ENCODE results near the gene CDC6.

The CDC6 gene, protein sequence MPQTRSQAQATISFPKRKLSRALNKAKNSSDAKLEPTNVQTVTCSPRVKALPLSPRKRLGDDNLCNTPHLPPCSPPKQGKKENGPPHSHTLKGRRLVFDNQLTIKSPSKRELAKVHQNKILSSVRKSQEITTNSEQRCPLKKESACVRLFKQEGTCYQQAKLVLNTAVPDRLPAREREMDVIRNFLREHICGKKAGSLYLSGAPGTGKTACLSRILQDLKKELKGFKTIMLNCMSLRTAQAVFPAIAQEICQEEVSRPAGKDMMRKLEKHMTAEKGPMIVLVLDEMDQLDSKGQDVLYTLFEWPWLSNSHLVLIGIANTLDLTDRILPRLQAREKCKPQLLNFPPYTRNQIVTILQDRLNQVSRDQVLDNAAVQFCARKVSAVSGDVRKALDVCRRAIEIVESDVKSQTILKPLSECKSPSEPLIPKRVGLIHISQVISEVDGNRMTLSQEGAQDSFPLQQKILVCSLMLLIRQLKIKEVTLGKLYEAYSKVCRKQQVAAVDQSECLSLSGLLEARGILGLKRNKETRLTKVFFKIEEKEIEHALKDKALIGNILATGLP

DNA sequence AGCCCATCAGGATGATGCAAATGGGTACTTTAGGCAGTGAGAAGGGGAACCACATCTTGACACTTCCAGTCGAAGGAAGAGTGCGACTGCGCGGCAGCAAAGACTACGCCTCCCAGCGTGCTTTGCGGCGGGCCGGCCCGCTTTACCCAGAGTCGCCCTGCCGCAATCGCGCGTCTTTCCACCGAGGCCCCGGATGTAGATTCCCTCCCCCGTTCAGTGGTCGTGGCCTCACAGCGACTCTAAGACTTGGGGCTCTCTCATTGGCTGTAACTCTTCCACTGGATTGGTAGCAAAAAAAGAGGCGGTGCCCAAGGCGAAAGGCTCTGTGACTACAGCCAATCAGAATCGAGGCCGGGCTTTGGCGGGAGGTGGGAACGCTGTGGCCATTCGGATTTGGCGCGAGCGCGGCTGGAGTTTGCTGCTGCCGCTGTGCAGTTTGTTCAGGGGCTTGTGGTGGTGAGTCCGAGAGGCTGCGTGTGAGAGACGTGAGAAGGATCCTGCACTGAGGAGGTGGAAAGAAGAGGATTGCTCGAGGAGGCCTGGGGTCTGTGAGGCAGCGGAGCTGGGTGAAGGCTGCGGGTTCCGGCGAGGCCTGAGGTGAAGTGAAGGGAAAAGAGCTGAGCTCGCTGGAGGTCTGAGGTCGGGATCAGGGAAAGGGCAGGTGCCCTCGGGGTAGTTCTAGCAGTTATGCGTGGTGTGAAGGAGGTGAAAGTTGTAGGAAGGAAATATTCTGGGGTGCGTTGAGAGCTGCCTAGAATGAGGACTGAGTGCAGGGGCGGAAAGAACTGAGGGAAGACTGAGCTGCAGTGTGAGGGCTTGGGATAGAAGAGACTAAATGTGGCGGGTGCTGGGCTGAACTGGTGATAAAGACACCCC lies at the start of gene CDC6:
CDC6 (plus strand) TSS at position 386 of the 876 bp plus-strand sequence. CDS start 1,542 bp downstream, outside the sequence.
- DNase-seq: peak; percentile 100

DNA sequence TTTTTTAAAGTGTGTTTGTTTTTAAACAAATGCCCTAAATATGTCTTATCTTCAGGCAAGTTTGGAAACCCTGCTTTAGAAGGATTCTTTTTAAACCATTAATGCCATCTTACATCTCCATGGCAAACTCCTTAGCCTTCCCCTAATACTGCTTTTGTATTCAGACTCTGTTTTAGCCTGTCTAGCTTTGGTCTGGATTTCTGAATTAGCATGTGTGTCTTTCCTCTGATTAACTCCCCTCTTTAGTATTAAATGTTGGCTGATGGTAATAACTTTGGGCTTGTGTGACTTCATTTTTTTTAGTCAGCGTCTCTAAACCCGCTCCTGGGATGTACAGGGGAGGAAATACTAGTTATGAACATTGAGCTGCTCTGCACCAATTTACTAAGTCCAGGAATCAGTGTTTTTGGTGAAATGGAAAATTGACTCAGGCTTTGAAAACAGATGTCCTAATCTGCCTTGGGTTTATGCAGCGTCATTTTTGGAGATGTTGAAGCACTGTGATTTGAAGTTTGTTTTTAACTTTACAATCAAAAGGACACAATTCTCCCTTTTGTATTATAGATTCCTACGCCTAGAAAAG lies 46.3 kb upstream of the CDC6 start:
- no peak for DNase-seq

DNA sequence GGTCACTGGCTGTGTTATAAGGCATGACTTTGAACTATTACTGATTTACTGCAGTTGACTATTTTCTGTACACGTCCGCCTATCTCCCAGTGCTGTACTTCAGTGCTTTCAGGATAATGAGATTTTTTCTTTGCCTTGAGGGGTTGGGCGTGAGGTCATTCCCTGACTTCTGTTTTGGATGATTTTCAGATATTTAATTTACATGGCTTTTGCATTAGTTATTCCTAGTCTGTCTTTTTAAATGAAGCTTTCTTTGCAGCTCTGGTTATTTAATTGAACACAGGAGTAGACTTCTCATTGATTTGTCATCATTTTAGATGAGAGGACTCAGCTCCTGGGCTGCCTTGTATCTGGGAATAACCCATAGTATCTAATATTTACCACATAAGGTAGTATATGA lies 44.9 kb upstream of the CDC6 start:
- no peak for DNase-seq

DNA sequence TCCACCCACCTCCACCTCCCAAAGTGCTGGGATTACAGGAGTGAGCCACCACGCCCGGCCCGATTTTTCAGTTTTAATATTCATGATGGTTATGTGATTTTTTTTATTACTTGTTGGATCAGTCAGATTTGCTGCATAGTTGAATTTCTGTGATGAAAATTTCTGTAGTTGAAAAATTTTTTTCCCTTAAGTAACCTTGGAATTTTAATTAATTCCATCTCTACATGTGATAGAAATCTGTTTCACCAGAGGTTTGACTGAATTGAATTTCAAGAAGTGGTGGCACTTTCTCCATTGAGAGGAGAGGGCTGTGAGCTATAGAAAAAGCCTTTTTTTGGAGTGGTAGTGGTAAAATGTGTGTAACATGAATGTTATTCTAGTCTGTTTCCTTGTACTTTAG lies 43.9 kb upstream of the CDC6 start:
- no peak for DNase-seq

DNA sequence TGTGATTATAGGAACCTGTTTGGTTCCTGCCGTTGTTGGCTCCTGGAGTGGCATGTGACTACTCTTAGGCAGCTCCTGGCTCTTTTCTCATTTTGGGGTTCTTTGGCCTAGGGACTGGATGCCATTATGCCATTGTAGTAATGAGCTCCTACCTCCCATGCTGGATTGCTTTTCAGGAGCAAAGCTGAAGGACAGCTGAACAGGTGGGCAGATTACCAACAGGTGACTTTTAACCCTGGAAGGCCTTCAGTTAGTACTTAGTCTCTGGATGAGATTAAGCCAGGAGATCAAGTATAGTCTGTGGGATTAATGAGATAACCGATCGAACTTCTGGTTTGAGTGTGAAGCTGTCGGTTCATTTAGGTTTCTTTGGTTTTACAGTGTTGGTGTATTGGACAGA lies 43.4 kb upstream of the CDC6 start:
- DNase-seq: peak; percentile 95

DNA sequence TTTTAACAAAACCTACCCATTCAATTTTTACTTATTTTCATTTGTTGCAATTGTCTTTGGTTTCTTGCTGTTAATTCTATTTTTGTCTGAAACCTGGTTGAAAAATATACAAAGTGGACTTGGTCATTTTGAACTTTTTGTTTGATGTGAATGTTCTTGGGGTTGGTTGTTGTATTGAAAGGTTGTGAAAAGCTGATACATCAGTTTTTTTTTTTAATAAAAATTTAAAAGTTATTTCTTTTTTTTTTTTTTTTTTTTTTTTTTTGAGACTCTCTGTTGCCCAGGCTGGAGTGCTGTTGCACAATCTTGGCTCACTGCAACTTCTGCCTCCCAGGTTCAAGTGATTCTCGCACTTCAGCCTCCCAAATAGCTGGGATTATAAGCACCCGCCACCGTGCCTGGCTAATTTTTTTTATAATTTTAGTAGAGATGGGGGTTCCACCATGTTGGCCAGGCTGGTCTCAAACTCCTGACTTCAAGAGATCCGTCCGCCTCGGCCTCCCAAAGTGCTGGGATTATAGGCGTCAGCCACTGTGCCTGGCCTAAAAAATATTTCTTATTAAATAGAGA lies 39.7 kb upstream of the CDC6 start:
- DNase-seq: no peak

DNA sequence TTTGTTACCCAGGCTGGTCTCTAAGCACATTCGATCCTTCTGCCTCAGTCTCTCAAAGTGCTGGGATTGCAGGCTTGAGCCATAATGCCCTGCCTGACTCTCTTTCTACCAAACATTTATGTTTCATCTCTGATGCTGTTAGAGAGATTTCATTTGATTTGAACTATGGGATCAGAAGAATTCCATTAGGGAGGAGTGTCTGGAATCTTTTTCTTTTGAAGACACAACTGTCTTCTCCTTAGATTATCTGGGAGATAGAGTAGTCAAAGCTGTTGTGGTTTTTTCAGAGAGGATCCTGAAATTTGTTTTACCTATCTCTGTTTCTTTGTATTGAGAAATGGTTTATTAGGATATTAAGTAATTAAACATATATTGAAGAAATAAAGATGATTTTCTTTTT lies 39.2 kb upstream of the CDC6 start:
- no peak for DNase-seq

DNA sequence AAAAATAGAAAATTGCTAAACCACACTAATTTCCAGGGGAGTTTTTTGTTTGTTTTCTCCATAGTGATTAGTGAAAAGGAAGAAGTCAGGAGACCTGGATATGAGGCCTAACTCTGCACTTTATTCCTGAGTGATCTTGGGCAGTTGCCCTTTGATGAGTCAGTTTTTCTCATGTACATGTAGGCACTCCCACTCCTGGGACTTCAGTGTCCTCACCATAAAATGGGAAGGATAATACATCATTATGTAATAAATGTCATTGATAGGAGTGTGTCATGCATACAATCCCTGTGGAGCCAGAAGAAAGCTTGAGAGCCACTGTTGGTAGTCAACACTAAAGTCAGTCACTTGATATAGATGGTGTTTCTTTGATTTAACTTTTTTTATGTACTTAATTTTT lies 36.1 kb upstream of the CDC6 start:
- no peak for DNase-seq

DNA sequence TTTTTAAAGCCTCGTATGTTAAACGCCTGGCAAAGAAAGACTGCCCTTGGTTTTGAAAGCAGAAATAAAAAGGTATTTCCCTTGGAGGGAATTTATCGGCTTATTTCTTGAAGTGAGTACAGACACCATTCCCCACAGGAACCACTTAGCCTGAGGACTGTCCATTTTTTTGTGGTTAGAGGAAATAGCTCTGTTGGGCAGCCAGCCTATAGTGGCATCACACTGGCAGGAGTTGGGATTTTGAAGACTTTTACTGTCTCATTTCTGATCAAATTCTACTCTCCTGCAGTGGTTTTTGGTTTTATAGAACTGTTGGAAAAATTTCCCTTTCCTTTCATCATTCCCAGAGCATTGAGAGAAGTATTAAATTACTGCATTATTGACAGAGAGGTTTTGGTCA lies 34.1 kb upstream of the CDC6 start:
- no peak for DNase-seq

DNA sequence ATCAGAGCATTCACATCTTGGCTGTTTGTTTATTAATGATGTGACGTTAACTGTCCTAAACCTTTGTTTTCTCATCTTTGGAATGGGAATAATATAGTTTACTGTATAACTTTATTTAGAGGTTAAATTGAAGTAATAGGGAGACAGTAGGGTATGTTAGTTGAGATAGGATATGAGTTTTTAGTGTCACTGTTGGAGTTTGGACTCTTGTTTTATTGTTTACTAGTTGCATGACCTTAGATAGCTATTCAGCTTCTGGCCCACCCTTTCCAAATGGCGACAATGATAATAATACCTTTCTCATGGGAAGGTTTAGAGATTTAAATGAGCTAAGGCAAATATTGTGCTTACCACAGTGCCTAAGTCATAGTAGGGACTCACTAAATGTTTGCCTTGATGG lies 28.2 kb upstream of the CDC6 start:
- DNase-seq: no peak

DNA sequence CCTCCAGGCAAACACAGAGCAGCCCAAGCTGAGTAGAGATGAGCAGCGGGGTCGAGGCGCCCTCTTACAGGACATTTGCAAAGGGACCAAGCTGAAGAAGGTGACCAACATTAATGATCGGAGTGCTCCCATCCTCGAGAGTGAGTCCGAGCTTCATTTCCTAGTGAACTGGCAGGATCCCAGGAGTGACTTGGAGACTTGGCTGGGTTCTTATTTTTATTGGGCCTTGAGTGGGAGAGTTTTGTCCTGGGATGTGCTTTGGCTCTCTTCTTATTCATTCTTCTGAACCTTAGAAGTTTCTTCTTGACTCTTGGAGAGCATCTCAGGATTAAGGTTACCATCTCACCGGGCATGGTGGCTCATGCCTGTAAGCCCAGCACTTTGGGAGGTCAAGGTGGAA lies 27.2 kb upstream of the CDC6 start:
- DNase-seq: no peak

DNA sequence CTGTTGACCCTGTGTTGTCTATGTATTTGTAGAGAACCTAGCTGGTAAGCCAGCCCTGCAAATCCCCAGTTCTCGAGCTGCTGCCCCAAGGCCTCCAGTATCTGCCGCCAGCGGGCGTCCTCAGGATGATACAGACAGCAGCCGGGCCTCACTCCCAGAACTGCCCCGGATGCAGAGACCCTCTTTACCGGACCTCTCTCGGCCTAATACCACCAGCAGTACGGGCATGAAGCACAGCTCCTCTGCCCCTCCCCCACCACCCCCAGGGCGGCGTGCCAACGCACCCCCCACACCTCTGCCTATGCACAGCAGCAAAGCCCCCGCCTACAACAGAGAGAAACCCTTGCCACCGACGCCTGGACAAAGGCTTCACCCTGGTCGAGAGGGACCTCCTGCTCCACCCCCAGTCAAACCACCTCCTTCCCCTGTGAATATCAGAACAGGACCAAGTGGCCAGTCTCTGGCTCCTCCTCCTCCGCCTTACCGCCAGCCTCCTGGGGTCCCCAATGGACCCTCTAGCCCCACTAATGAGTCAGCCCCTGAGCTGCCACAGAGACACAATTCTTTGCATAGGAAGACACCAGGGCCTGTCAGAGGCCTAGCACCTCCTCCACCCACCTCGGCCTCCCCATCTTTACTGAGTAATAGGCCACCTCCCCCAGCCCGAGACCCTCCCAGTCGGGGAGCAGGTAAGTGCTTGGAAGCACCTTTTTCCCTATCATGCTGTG lies 23.1 kb upstream of the CDC6 start:
- no peak for DNase-seq

DNA sequence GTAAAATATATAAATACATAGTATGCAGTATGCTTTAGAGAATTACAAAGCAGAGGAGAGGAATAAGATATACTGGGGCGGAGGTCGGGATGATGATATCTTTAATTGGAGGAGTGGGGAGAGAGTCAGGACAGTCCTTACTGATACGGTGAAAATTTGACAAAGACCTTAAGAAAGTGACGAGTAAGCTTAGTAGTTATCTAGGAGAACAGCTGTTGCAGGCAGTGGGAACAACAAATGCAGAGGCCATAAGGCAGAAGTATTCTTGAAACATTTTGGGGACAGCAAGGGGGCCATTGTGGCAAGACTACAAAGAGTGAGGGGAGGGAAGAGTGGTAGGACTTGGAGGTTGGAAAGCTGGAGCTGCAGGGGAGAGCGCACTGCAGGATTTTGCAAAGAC lies 22.3 kb upstream of the CDC6 start:
- DNase-seq: no peak

DNA sequence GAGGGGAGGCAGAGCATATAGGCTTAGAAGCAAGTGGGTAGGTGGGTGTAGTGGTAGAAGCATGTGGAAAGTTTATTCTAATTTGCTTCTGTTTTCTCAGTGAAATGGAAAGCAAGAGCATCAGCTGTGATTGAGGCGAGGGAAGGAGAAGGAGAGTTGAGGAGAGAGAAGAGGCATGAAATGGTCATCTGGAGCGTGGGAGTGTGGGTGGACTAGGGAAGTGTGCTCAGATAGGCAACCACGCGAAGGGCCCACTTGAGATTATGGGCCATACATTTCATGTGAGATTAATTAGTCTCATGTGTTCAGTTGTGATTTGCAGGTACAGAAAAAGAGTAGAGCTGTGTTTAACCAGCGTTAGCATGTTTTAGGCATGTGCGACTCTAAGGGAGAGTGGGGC lies 20.8 kb upstream of the CDC6 start:
- no peak for DNase-seq

DNA sequence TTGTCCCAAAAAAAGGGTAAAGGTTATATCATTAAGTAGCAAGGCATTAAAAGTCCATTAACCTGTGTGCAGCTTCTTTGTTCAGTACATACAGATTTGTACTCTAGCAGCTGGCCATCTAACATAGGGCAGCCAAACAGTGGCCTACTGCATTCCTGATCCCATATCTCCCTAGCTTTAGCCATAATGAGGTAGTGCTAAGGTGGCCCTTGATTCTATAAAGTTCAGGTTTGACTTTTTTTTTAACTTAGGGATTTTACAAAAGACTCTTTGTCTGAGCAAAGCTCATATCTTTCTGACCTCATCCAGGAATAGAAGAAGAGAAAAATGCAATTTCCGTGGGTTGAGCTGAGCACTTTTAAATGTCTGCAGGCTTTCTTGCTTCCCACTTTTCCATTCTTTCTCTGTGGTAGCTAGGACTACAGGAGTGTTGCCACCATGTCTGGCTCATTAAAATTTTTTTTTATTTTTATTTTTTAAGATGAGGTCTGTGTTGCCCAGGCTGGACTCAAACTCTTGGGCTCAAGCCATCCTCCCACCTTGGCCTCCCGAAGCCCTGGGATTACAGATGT lies 19.5 kb upstream of the CDC6 start:
- DNase-seq: no peak

DNA sequence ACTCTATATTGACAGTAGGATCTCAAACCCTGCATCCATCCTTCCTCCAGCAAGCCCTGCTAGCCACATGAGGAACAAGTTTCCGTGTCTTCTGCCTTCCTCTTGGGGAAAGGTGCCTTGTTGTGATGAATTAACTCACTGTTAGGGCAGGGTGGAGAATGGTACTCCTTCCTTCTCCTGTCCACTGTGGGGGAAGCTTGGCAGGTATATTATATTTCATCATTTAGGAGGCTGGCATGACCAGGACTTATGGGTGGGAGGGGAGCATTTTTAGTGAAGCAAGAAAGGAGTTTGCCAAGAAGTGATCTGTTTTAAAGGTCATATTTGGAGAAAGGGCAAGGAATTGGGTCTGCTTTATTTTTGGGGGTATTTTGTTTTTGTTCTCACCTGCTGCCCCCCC lies 9.3 kb upstream of the CDC6 start:
- DNase-seq: no peak

DNA sequence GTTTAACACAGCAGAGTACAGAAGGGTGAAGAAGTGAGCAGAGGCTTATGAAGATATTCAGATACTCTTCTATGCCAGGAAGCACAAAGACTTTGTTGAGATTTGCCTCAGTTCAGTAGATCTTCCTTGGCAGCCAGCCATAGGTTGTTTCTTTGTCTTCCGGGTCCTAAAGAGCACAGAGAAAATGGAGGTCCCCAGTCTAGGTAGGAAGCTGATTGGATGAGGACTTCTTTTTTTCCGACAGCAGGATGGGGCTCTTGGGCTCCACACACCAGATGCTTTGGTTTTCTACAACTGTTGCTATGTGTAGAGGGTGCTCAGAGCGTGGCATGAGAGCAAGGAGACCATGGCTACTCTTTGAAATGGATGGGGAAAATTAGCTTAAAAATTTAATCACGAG lies 8.3 kb upstream of the CDC6 start:
- DNase-seq: peak; percentile 82

DNA sequence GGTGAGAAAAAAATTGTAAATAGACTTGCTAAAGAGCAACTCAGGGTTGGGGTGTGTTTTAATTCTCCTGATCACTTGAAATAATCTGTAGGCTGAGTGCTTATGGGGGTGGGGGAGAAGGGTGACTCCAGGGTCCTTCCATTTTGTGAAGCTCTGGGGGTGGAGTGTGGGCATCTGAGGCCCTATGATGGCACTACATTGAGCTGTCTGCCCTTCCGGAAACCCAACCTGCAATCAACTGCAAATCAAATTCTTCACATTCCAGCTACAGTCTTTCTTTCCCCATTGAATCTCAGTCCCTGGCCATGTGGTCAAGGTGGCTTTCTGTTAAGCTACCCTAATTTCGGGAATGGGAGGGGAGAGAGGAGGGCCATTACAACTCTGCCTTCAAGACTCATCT lies 6.0 kb upstream of the CDC6 start:
- no peak for DNase-seq

DNA sequence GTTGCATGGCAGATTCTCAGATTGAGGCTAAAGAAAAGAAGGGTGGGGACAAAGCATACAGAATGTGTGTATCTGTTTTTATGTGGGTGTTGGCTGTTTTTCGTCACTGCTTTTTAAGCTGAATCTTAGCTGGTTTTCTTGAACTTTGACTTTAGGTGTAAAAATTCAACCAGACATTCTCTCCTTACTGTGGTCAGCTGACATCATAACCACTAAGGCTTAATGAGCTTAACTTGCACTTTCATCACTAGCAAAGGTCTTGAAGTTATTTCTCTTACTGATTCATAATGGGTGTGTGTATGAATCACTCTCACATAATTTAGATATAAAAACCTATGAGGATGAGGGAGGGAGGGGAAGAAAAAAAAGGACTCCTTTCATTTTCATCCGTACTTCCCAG lies 4.0 kb upstream of the CDC6 start:
- DNase-seq: no peak

DNA sequence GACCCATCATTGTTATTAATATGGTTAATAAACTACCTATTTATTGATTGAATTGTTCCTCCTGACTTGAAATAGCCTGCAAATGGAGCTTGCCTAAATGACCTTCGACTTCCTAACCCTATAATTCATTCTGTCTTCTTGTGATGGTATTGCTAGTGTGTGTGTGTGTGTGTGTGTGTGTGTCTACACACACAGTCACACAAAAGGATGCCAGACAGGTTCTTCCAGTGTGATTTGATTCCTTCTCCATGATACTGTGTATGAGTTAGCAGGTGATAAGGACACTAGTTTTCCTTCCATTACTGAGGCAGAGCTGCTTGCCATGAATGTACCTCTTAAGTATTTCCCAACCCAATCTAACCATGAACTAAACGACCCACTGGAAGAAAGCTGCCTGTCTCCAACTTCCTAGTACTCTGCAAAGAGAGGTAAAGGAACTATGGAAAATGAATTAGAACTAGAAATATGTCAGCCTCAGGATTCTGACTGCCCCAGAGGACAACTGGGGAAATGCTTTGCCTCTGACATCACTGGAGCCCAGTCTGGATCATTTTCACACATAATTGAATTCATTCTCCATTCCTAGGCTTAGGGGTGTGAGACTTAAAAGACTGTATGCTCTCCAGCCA lies 3.5 kb upstream of the CDC6 start:
- peak; percentile 16 for DNase-seq

DNA sequence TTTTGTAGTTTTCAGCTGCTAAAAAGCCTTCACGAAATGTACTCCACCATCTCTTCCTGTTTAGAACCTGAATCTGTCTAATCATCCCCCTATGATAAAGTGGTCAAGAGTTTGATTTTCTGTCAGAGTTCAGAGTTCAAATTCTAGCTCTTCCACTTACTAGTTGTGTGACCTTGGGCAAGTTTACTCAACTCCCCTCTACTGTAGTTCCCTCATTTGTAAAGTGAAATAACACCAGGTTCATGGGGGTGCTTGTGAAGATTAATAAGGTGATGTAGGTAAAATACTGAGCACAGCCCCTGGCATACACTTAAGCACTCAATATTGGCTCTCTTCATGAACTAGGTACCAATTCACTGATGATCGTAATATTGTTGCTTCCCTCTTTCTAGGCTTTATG lies 1.2 kb upstream of the CDC6 start:
- no peak for DNase-seq

DNA sequence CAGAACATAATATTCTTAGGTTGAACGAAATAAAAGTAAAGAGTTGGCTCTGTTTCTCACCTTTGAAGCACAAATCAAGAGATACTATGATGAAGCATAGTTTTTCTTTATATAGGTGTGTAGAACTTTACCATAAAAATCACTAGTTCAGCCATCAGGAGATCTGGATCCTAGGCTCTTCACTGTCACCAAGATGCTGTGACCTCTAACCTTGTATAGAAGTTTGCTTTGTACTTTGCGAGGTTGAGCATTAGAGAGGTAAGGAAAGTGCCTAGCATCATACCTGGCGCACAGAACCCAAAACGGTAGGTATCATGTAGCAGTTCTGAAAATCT lies 553 bp upstream of the CDC6 start:
- DNase-seq: no peak

All from NCI-H82 (cell line).